Measurements from ENCODE around the gene PARD6G.

DNA sequence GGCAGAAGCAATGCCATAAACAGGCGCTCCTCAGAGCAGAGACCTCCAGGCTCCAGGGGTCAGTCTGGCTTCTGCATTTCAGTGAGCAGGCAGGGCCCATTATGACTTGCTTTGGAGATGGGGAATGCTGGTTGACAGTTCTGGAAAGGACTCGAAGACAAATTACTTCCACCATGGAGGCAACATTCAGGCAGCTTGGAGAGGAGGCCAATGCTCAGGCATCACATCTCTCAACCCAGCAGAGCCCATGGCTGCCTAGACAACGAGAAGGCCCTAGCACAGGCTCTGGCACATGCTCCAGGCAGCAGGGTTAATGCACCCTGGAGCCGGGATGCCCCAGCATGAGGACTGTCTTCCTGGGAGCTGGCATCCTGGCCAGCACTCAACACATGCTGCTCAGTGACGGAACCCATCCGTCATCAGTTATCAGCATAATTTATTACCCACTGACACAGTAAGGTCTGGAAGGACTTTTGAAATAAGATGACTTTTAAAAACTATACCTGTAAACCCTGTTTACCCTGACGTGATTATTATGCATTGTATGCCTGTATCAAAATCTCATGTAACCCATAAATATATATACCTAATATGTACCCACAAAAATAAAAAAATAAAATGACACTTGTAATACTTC is 85.4 kb downstream of the PARD6G start:
- TF ChIP-seq, protein P1, sequence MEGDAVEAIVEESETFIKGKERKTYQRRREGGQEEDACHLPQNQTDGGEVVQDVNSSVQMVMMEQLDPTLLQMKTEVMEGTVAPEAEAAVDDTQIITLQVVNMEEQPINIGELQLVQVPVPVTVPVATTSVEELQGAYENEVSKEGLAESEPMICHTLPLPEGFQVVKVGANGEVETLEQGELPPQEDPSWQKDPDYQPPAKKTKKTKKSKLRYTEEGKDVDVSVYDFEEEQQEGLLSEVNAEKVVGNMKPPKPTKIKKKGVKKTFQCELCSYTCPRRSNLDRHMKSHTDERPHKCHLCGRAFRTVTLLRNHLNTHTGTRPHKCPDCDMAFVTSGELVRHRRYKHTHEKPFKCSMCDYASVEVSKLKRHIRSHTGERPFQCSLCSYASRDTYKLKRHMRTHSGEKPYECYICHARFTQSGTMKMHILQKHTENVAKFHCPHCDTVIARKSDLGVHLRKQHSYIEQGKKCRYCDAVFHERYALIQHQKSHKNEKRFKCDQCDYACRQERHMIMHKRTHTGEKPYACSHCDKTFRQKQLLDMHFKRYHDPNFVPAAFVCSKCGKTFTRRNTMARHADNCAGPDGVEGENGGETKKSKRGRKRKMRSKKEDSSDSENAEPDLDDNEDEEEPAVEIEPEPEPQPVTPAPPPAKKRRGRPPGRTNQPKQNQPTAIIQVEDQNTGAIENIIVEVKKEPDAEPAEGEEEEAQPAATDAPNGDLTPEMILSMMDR (IDR thresholded peaks at IDR 0.05; ENCODE audit: low read depth, low read length, poor library complexity, severe bottlenecking): no peak
- TF ChIP-seq EZH2phosphoT487 (IDR thresholded peaks at IDR 0.05; ENCODE audit: borderline replicate concordance, low read length): no peak
